GM23338 (cell line): ENCODE results near the gene UBN1. TPM values are rescaled to one million over a fixed set of nuclear protein-coding genes. Genes with fewer than 3 reads are reported as not detected.

Experiments
- ATAC-seq: fragments of 200-7000 bp; cut with Tn5 transposase; 3 replicates; pipeline ENCODE4 v1.9.1; 2020
- DNase-seq: peaks from one replicate; pipeline ENCODE4 v3.0.0-alpha.2; 2015; ENCODE audit warnings: low spot score
- H2AFZ ChIP-seq: fragments of 200-600 bp; sonication (generic); 2 replicates; pipeline ENCODE4 v1.8.0; 2016; ENCODE audit warnings: antibody characterized with exemption, mild to moderate bottlenecking, moderate library complexity
- H3F3A ChIP-seq: fragments of 200-600 bp; sonication (generic); replicated peaks from 2 replicates; pipeline ENCODE4 v1.8.0; 2017; ENCODE audit warnings: antibody characterized with exemption, mixed run types, low read depth
- H3K27ac ChIP-seq: fragments of 200-600 bp; sonication (generic); 2 replicates; pipeline ENCODE4 v1.6.1; 2016; ENCODE audit warnings: low read depth
- H3K27me3 ChIP-seq: fragments of 200-600 bp; sonication (generic); 2 replicates; pipeline ENCODE4 v1.8.0; 2016; ENCODE audit warnings: mild to moderate bottlenecking, mixed run types, moderate library complexity; ENCODE audit not compliant: insufficient read depth
- H3K36me3 ChIP-seq: fragments of 200-600 bp; sonication (generic); 2 replicates; pipeline ENCODE4 v1.8.0; 2016; ENCODE audit warnings: mild to moderate bottlenecking; ENCODE audit not compliant: insufficient read depth
- H3K4me1 ChIP-seq: fragments of 200-600 bp; sonication (generic); 2 replicates; pipeline ENCODE4 v1.8.0; 2016; ENCODE audit warnings: mild to moderate bottlenecking, moderate library complexity; ENCODE audit not compliant: insufficient read depth
- H3K4me2 ChIP-seq: fragments of 200-600 bp; sonication (generic); 2 replicates; pipeline ENCODE4 v1.7.1; 2017; ENCODE audit warnings: mixed run types
- H3K4me3 ChIP-seq: fragments of 200-600 bp; sonication (generic); 2 replicates; pipeline ENCODE4 v1.6.1; 2016; ENCODE audit warnings: mixed run types
- H3K79me2 ChIP-seq: fragments of 200-600 bp; sonication (generic); replicated peaks from 2 replicates; pipeline ENCODE4 v1.8.0; 2017; ENCODE audit warnings: mild to moderate bottlenecking; ENCODE audit not compliant: insufficient read depth
- H3K9me2 ChIP-seq: fragments of 200-600 bp; sonication (generic); 2 replicates; pipeline ENCODE4 v1.8.0; 2017; ENCODE audit not compliant: insufficient read depth
- H4K20me1 ChIP-seq: fragments of 200-600 bp; sonication (generic); replicated peaks from 2 replicates; pipeline ENCODE4 v1.8.0; 2017; ENCODE audit warnings: mild to moderate bottlenecking; ENCODE audit not compliant: insufficient read depth
- H3K27ac Mint-ChIP-seq: 2 replicates; pipeline ENCODE4 v1.8.0; 2020; ENCODE audit warnings: inconsistent platforms, mild to moderate bottlenecking, moderate library complexity, mixed read lengths
- H3K27me3 Mint-ChIP-seq: 3 replicates; pipeline ENCODE4 v1.8.0; 2022; ENCODE audit warnings: low read depth, mild to moderate bottlenecking, moderate library complexity, mixed read lengths, inconsistent platforms; ENCODE audit not compliant: insufficient read depth, poor library complexity
- H3K36me3 Mint-ChIP-seq: 3 replicates; pipeline ENCODE4 v1.8.0; 2021; ENCODE audit warnings: low read depth, mild to moderate bottlenecking, inconsistent platforms, moderate library complexity, mixed read lengths
- H3K4me1 Mint-ChIP-seq: 3 replicates; pipeline ENCODE4 v1.8.0; 2020; ENCODE audit warnings: mild to moderate bottlenecking, inconsistent platforms, mixed read lengths
- H3K4me3 Mint-ChIP-seq: 3 replicates; pipeline ENCODE4 v1.8.0; 2021; ENCODE audit warnings: moderate library complexity, mild to moderate bottlenecking, inconsistent platforms, mixed read lengths
- H3K9me3 Mint-ChIP-seq: 3 replicates; pipeline ENCODE4 v1.8.0; 2020; ENCODE audit warnings: moderate library complexity, mild to moderate bottlenecking, inconsistent platforms, mixed read lengths
- CREB1 ChIP-seq: fragments of 250-450 bp; sonication (Bioruptor Pico); IDR thresholded peaks from 2 replicates; pipeline ENCODE4 v1.5.0; 2020; ENCODE audit warnings: low read depth, mild to moderate bottlenecking, moderate library complexity
- CTCF ChIP-seq, 2 experiments: fragments of 200-600 bp in 1 of 2; sonication (generic) in 1 of 2; conservative IDR thresholded peaks; 2 replicates each; pipeline versions ENCODE4 v1.5.1 to v1.6.1; 2016 to 2017; ENCODE audit warnings: antibody characterized with exemption in 2 of 2, low read depth in 2 of 2, mild to moderate bottlenecking in 2 of 2, moderate library complexity in 1 of 2
- EZH2 ChIP-seq: fragments of 200-600 bp; sonication (generic); IDR thresholded peaks from one replicate; pipeline ENCODE4 v1.8.0; 2017; ENCODE audit warnings: antibody characterized with exemption, mild to moderate bottlenecking, low read depth; ENCODE audit not compliant: unreplicated experiment
- EZH2phosphoT487 ChIP-seq: fragments of 200-600 bp; sonication (generic); IDR thresholded peaks from one replicate; pipeline ENCODE4 v1.8.1; 2018; ENCODE audit warnings: antibody characterized with exemption; ENCODE audit not compliant: unreplicated experiment
- NANOG ChIP-seq: IDR thresholded peaks from 2 replicates; pipeline ENCODE4 v1.6.1; 2016; ENCODE audit warnings: antibody characterized with exemption, borderline replicate concordance
- POLR2AphosphoS5 ChIP-seq: IDR thresholded peaks from 2 replicates; pipeline ENCODE4 v1.6.1; 2016; ENCODE audit warnings: antibody characterized with exemption, low read depth
- ZNF114 ChIP-seq: fragments of 250-450 bp; sonication (Bioruptor Pico); IDR thresholded peaks from 2 replicates; pipeline ENCODE4 v1.5.0; 2020; ENCODE audit warnings: mild to moderate bottlenecking, moderate library complexity
- ZNF331 ChIP-seq: fragments of 250-450 bp; sonication (Bioruptor Pico); IDR thresholded peaks from 2 replicates; pipeline ENCODE4 v1.5.0; 2020; ENCODE audit warnings: low read depth, mild to moderate bottlenecking, moderate library complexity
- polyA plus RNA-seq: library from polyadenylated mRNA; unstranded; fragments of >200 nt; fragmentation: Nextera tagmentation; extraction: Ambion mirVana; gene quantifications from 2 replicates; pipeline ENCODE4 v1.2.1, GENCODE V29; 2016
- total RNA-seq: library from RNA; depleted of rRNA; stranded (reverse); fragments of >200 nt; shearing (Covaris generic); gene quantifications from 2 replicates; pipeline ENCODE4 v1.2.3, GENCODE V29; 2014
- TF ChIP-seq, protein P1 (sequence below): IDR thresholded peaks from one replicate; pipeline ENCODE4 v1.6.1; 2018; ENCODE audit warnings: antibody characterized with exemption; ENCODE audit not compliant: unreplicated experiment
- TF ChIP-seq, protein P2 (sequence below): IDR thresholded peaks from 2 replicates; pipeline ENCODE4 v1.6.1; 2016; ENCODE audit warnings: antibody characterized with exemption

UBN1 gene
- total and polyA plus RNA-seq, 2 experiments from 2014 or later: 18.3 to 46.8 TPM

DNA sequence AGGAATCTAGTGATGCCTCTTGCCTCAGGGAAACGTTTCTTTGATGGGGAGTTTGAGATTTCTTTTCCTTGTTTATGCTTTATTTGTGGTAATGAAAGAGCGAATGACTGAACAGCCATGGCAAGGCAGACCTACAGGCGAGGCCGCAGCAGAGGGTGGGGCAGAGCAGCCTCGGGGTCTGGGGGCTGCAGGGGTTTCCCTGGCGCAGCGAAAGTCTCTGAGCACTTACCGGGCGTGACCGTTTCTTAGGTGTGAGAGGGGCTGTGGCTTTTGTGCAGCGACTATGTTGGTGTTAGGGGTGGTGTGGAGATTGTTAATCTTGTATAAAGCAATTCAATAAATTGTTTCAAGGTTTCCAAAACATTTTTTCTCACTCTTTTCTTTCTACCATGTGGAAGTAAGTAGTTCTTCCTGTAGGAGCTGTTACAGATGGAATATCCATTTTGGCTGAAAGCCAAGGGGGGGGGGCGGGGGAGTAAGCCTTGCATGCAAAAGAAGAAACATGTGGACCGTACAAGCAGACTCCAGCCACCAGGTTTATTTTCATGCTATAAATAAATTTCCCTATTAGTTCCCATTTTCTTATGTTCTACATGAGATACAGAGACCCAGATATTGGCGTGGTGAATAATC is 34.8 kb downstream of the UBN1 start (continued):
- TF ChIP-seq, protein P1, sequence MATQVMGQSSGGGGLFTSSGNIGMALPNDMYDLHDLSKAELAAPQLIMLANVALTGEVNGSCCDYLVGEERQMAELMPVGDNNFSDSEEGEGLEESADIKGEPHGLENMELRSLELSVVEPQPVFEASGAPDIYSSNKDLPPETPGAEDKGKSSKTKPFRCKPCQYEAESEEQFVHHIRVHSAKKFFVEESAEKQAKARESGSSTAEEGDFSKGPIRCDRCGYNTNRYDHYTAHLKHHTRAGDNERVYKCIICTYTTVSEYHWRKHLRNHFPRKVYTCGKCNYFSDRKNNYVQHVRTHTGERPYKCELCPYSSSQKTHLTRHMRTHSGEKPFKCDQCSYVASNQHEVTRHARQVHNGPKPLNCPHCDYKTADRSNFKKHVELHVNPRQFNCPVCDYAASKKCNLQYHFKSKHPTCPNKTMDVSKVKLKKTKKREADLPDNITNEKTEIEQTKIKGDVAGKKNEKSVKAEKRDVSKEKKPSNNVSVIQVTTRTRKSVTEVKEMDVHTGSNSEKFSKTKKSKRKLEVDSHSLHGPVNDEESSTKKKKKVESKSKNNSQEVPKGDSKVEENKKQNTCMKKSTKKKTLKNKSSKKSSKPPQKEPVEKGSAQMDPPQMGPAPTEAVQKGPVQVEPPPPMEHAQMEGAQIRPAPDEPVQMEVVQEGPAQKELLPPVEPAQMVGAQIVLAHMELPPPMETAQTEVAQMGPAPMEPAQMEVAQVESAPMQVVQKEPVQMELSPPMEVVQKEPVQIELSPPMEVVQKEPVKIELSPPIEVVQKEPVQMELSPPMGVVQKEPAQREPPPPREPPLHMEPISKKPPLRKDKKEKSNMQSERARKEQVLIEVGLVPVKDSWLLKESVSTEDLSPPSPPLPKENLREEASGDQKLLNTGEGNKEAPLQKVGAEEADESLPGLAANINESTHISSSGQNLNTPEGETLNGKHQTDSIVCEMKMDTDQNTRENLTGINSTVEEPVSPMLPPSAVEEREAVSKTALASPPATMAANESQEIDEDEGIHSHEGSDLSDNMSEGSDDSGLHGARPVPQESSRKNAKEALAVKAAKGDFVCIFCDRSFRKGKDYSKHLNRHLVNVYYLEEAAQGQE: no peak
- TF ChIP-seq POLR2AphosphoS5 (no peak), EZH2 (no peak), ZNF114 (no peak), ZNF331 (no peak), EZH2phosphoT487 (no peak), CREB1 (CRISPR knock-in tag) (no peak), CTCF (conservative IDR thresholded peaks at IDR 0.05; ENCODE audit: low read depth in 2 of 2) (no peak), NANOG (no peak)
- TF ChIP-seq, protein P2, sequence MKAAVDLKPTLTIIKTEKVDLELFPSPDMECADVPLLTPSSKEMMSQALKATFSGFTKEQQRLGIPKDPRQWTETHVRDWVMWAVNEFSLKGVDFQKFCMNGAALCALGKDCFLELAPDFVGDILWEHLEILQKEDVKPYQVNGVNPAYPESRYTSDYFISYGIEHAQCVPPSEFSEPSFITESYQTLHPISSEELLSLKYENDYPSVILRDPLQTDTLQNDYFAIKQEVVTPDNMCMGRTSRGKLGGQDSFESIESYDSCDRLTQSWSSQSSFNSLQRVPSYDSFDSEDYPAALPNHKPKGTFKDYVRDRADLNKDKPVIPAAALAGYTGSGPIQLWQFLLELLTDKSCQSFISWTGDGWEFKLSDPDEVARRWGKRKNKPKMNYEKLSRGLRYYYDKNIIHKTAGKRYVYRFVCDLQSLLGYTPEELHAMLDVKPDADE: no peak

GRCh38 chr16:4882633-4883285 is 35.5 kb downstream of the UBN1 start:
- Histone ChIP-seq H3K27ac (no peak overlapping the region), H3K36me3 (peaks cover 44% of the 10 kb centered on the region), H3K79me2 (no peaks in the 10 kb centered on the region), H3K4me1 (no peaks in the 10 kb centered on the region), H4K20me1 (no peaks in the 10 kb centered on the region; the same call in 1 of the 2 replicates), H3K9me2 (no peaks in the 10 kb centered on the region), H3K27me3 (no peaks in the 10 kb centered on the region), H3K4me2 (no peak overlapping the region), H3F3A (0 out of 2 replicates have a peak, but pooled peaks cover 4% of the 10 kb centered on the region), H2AFZ (no peak overlapping the region), H3K4me3 (no peak overlapping the region)
- Mint-ChIP-seq H3K4me1 (no peaks in the 10 kb centered on the region; the same call in 2 of the 3 replicates), H3K27me3 (peaks cover 9% of the 10 kb centered on the region), H3K4me3 (no peak overlapping the region), H3K36me3 (peaks cover 83% of the 10 kb centered on the region), H3K27ac (no peak overlapping the region), H3K9me3 (no peaks in the 10 kb centered on the region; the same call in 1 of the 3 replicates)
- ATAC-seq: no peak
- DNase-seq: no peak
- TF ChIP-seq EZH2phosphoT487: no peak
- TF ChIP-seq, protein P1: no peak
- TF ChIP-seq, protein P2: no peak
